Endothelial cell of umbilical vein (primary cell): Measurements from ENCODE around the gene ZNF362. TPM values are rescaled to one million over a fixed set of nuclear protein-coding genes. Genes with fewer than 3 reads are reported as not detected.

Experiments used
- BruUV-seq: library from RNA; stranded (reverse); fragments of 400-500 nt; replicated peaks from 2 replicates; lab custom pipeline; 2021; lab: Mats Ljungman, UMichigan
- CTCF ChIA-PET: fragments of 300-600, 350-600 bp; sonication (Branson Sonifier 250); formaldehyde crosslinking; loops from one replicate; lab custom pipeline; 2021; ENCODE audit warnings: antibody characterized with exemption, inconsistent platforms; lab: Charles Lee
- POLR2A ChIA-PET: fragments of 300-600, 350-600 bp; sonication (Branson Sonifier 250); formaldehyde crosslinking; loops from one replicate; lab custom pipeline; 2021; ENCODE audit warnings: antibody characterized with exemption, inconsistent platforms; lab: Charles Lee
- DNase-seq: peaks from one replicate; pipeline ENCODE4 v3.0.0-alpha.2; 2011; ENCODE audit warnings: low read depth, low spot score
- FAIRE-seq: peaks from 2 replicates; lab custom pipeline; 2011; peaks lifted over from hg19 to GRCh38; lab: Jason Lieb, UNC
- H2AFZ ChIP-seq: 2 replicates; pipeline ENCODE4 v1.6.0; 2012; ENCODE audit warnings: low read depth, low read length, control low read depth, inconsistent platforms
- H3K27ac ChIP-seq: 2 replicates; pipeline ENCODE4 v1.5.1; 2011; ENCODE audit warnings: low read depth, mild to moderate bottlenecking, control low read depth, low read length, moderate library complexity; ENCODE audit not compliant: insufficient read depth
- H3K27me3 ChIP-seq, 2 experiments: 2 replicates each; pipeline versions ENCODE4 v1.6.0 to v1.6.1; 2011; ENCODE audit warnings: low read length in 2 of 2, mixed read lengths in 1 of 2; ENCODE audit not compliant: control insufficient read depth in 2 of 2, insufficient read depth in 2 of 2
- H3K36me3 ChIP-seq, 2 experiments: 2 replicates in 1 of 2; 3 replicates in 1 of 2; pipeline ENCODE4 v1.5.1; 2011; ENCODE audit warnings: low read length in 2 of 2, mild to moderate bottlenecking in 1 of 2, moderate library complexity in 1 of 2; ENCODE audit not compliant: control insufficient read depth in 2 of 2, insufficient read depth in 2 of 2; ENCODE audit errors: extremely low read depth in 1 of 2
- H3K4me1 ChIP-seq: 3 replicates; pipeline ENCODE4 v1.5.1; 2011; ENCODE audit warnings: mild to moderate bottlenecking, low read length; ENCODE audit not compliant: control insufficient read depth, insufficient read depth; ENCODE audit errors: extremely low read depth
- H3K4me2 ChIP-seq: 2 replicates; pipeline ENCODE4 v1.6.1; 2011; ENCODE audit warnings: low read length, control low read depth, mixed read lengths; ENCODE audit not compliant: insufficient read depth
- H3K4me3 ChIP-seq, 3 experiments: fragments of 200-600 bp in 1 of 3; sonication (generic), shearing (Covaris generic) in 1 of 3; replicated peaks in 1 of 3; 2 replicates each; pipeline ENCODE4 v1.5.1; 2011 to 2016; ENCODE audit warnings: control low read depth in 3 of 3, low read length in 3 of 3, mild to moderate bottlenecking in 2 of 3, inconsistent platforms in 1 of 3, low read depth in 1 of 3, moderate library complexity in 1 of 3; ENCODE audit not compliant: insufficient read depth in 1 of 3
- H3K79me2 ChIP-seq: 2 replicates; pipeline ENCODE4 v1.6.0; 2012; ENCODE audit warnings: low read length, inconsistent platforms; ENCODE audit not compliant: control insufficient read depth, insufficient read depth
- H3K9ac ChIP-seq: replicated peaks from 2 replicates; pipeline ENCODE3; 2011; ENCODE audit warnings: low read length, control low read depth; ENCODE audit not compliant: insufficient read depth; ENCODE audit errors: extremely low read depth
- H3K9me1 ChIP-seq: replicated peaks from 3 replicates; pipeline ENCODE4 v1.6.0; 2011; ENCODE audit warnings: mild to moderate bottlenecking, low read length; ENCODE audit not compliant: control insufficient read depth, insufficient read depth; ENCODE audit errors: extremely low read depth
- H3K9me3 ChIP-seq: replicated peaks from 2 replicates; pipeline ENCODE4 v1.5.1; 2012; ENCODE audit warnings: low read length, inconsistent platforms; ENCODE audit not compliant: control insufficient read depth, insufficient read depth
- H4K20me1 ChIP-seq: replicated peaks from 2 replicates; pipeline ENCODE3; 2011; ENCODE audit warnings: mild to moderate bottlenecking, low read length; ENCODE audit not compliant: control insufficient read depth, insufficient read depth; ENCODE audit errors: extremely low read depth
- EZH2 ChIP-seq: IDR thresholded peaks from 2 replicates; pipeline ENCODE4 v1.6.1; 2012; ENCODE audit warnings: borderline replicate concordance, low read depth, mild to moderate bottlenecking, moderate library complexity, low read length, inconsistent platforms; ENCODE audit not compliant: severe bottlenecking
- FOS ChIP-seq: IDR thresholded peaks from 2 replicates; pipeline ENCODE4 v1.6.1; 2011; ENCODE audit warnings: mild to moderate bottlenecking, low read length, moderate library complexity, borderline replicate concordance; ENCODE audit not compliant: insufficient read depth
- GATA2 ChIP-seq: IDR thresholded peaks from 2 replicates; pipeline ENCODE4 v1.7.0; 2011; ENCODE audit warnings: low read depth, mild to moderate bottlenecking, moderate library complexity, mixed read lengths, low read length; ENCODE audit not compliant: insufficient read length, insufficient read depth
- JUN ChIP-seq: IDR thresholded peaks from 2 replicates; pipeline ENCODE4 v1.6.1; 2011; ENCODE audit warnings: borderline replicate concordance, low read depth; ENCODE audit not compliant: insufficient read length, insufficient read depth
- MYC ChIP-seq: IDR thresholded peaks from one replicate; pipeline ENCODE4 v1.6.1; 2011; ENCODE audit warnings: mild to moderate bottlenecking, low read depth, low read length
- POLR2A ChIP-seq: IDR thresholded peaks from 2 replicates; pipeline ENCODE4 v1.6.1; 2012; ENCODE audit warnings: low read depth, mild to moderate bottlenecking, control low read depth, low read length
- POLR2AphosphoS5 ChIP-seq: IDR thresholded peaks from 2 replicates; pipeline ENCODE4 v1.6.1; 2012; ENCODE audit warnings: low read depth, mild to moderate bottlenecking, control low read depth, low read length, moderate library complexity; ENCODE audit not compliant: insufficient read depth
- dilution Hi-C: fragments of 300-500 bp; cut with MboI; formaldehyde crosslinking; loops from one replicate; pipeline ENCODE4 v1.15.0; 2019; ENCODE audit warnings: low sequenced_read_pairs; ENCODE audit not compliant: extremely low pct_ligation_motif_present
- intact Hi-C: fragments of 100-400 bp; cut with micrococcal nuclease; formaldehyde crosslinking; loops from one replicate; pipeline ENCODE4 v1.10.0; 2022
- polyA plus RNA-seq, 4 experiments: library from polyadenylated mRNA; depleted of rRNA in 3 of 4; stranded (reverse) in 3 of 4; unstranded in 1 of 4; fragments of >200 nt; gene quantifications; 2 replicates each; pipeline versions ENCODE4 v1.2.1 to v1.2.3, GENCODE V29; 2011 to 2012; ENCODE audit warnings: missing spikeins in 1 of 4
- total RNA-seq: library from RNA; stranded (reverse); gene quantifications from 2 replicates; pipeline ENCODE4 v1.2.3, GENCODE V29; 2021
- TF ChIP-seq, protein P1 (sequence below): IDR thresholded peaks from 2 replicates; pipeline ENCODE4 v1.6.1; 2011; ENCODE audit not compliant: insufficient read depth, insufficient read length
- TF ChIP-seq, protein P2 (sequence below), 2 donors: IDR thresholded peaks; 1 replicate in 1 of 2; 2 replicates in 1 of 2; pipeline ENCODE4 v1.5.1; 2011; ENCODE audit warnings: low read length in 2 of 2, mild to moderate bottlenecking in 2 of 2, moderate library complexity in 2 of 2, control low read depth in 1 of 2, inconsistent platforms in 1 of 2, low read depth in 1 of 2; ENCODE audit not compliant: insufficient read depth in 1 of 2; ENCODE audit errors: extremely low read depth in 1 of 2

Gene ZNF362
- total and polyA plus RNA-seq, 2 donors (not counting 3 experiments of a cell fraction or from before 2014, with no cell fraction given), result 28.4 to 35.3 TPM

DNA sequence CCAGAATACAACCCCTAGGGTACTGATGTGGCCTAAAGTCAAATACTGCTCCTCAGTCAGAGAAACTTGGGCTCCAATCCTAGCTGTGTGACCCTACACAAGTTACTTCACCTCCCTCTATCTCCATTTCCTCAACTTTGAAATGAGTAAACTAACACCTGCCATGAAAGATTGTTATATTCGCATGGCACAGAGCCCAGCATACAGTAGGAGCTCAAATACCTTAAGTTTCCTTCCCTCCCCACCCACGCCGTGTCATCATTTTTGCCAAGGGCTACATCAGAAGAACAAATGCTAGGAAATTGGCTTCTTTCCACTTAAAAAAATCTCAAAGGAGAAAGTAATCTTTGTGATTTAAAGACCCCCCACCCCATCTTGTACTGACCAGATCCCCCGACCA is 22.2 kb upstream of the ZNF362 start:
- Histone ChIP-seq H2AFZ (peak overlapping the region; percentile 9), H3K4me1 (peaks cover 18% of the 10 kb centered on the region), H3K27me3 (no peaks in the 10 kb centered on the region), H3K4me2 (no peak overlapping the region), H3K9me1 (no peaks in the 10 kb centered on the region), H3K4me3 (no peak overlapping the region), H3K79me2 (no peaks in the 10 kb centered on the region), H3K27ac (no peak overlapping the region), H3K36me3 (no peaks in the 10 kb centered on the region), H3K9me3 (no peaks in the 10 kb centered on the region), H3K9ac (no peak overlapping the region), H4K20me1 (no peaks in the 10 kb centered on the region)
- CTCF ChIA-PET, result interaction anchor here (0.9 to 1.8 kb wide), 2 partner anchors 16 to 96 kb away, joined by 3 to 6 read pairs; no protein-coding TSS in a partner anchor
- DNase-seq (peak; percentile 40), FAIRE-seq (no peak)
- intact Hi-C loops (no loop called here), dilution Hi-C loops (no loop called here)
- TF ChIP-seq POLR2A, result no peak
- TF ChIP-seq, protein P1, sequence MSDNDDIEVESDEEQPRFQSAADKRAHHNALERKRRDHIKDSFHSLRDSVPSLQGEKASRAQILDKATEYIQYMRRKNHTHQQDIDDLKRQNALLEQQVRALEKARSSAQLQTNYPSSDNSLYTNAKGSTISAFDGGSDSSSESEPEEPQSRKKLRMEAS, result no peak
- TF ChIP-seq EZH2, result no peak
- TF ChIP-seq GATA2, result no peak
- TF ChIP-seq, protein P2, sequence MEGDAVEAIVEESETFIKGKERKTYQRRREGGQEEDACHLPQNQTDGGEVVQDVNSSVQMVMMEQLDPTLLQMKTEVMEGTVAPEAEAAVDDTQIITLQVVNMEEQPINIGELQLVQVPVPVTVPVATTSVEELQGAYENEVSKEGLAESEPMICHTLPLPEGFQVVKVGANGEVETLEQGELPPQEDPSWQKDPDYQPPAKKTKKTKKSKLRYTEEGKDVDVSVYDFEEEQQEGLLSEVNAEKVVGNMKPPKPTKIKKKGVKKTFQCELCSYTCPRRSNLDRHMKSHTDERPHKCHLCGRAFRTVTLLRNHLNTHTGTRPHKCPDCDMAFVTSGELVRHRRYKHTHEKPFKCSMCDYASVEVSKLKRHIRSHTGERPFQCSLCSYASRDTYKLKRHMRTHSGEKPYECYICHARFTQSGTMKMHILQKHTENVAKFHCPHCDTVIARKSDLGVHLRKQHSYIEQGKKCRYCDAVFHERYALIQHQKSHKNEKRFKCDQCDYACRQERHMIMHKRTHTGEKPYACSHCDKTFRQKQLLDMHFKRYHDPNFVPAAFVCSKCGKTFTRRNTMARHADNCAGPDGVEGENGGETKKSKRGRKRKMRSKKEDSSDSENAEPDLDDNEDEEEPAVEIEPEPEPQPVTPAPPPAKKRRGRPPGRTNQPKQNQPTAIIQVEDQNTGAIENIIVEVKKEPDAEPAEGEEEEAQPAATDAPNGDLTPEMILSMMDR (IDR thresholded peaks at IDR 0.05; ENCODE audit: extremely low read depth in 1 of 2, insufficient read depth in 1 of 2, low read depth in 1 of 2, low read length in 2 of 2), result no peak
- TF ChIP-seq FOS, result no peak
- TF ChIP-seq JUN, result no peak
- no peak for TF ChIP-seq MYC
- TF ChIP-seq POLR2AphosphoS5, result no peak
- BruUV-seq, result no TSS peak
- POLR2A ChIA-PET, result no interaction called here
